NCI-H187 treated with DMSO at 0.1 percent for 48 hours (cell line): ENCODE data around the gene NIPA2.
"Not testable (repeated sequence)": the region's sequence is repeated elsewhere in the genome, so short reads cannot be mapped to it uniquely, and the experiment has no call there.

Experiments used
- DNase-seq: peaks from one replicate; lab custom pipeline; 2025; lab: John Stamatoyannopoulos, UW

Gene NIPA2

DNA sequence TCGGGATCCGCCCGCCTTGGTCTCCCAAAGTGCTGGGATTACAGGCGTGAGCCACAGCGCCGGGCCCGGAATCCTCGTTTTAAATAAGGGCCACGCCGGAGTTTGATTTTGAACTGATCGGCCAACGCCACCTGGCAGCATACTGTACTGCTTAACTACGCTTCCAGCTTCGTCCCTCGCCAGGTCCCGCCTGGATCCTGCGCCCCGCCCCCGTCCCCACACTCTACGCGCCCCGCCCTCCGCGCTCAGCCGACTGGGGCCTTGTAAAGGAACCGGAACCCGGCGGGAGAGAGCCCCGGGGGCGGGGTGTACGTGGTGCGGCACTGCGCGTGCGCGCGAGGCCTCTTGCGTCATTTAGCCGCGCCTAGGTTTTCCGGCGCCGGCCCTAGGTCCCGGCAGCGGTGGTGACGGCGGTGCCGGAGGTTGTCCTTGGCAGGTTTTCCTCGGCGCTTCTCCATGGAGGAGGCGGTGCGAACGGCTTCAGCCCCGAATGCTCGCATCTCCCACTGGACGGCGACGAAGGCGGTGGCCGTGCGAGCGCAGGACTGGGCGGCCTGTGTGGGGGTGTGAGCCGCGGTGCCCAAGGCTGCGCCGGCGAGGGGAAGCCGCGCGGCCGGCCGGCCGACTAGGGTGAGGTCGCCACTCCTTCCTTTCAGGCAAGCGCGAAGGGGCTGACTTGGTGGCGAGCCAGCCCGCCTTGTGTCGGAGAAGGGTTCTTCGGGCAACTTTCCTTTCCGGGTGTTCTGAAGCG lies at the start of gene NIPA2:
NIPA2 (plus strand) TSS at position 375 of the 751 bp plus-strand sequence. CDS start 13,066 bp downstream, outside the sequence.
- DNase-seq: peak; percentile 69

DNA sequence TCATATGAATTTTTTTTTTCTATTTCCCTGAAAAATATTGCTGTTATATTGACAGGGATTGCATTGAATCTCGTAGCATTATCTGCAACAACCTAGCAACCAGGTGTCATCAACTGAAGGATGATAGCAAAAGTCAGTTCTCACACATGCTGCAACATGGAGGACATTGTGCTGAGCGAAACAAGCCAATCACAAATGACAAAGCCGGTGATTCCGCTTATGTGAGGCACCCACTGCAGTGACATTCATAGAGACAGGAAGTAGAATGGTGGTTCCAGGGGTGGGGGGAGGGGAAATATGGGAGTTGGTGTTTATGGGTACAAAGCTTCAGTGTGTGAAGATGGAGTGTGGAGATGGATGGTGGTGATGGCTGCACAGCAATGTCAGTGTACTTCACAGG lies 44.4 kb upstream of the NIPA2 start:
- no peak for DNase-seq

DNA sequence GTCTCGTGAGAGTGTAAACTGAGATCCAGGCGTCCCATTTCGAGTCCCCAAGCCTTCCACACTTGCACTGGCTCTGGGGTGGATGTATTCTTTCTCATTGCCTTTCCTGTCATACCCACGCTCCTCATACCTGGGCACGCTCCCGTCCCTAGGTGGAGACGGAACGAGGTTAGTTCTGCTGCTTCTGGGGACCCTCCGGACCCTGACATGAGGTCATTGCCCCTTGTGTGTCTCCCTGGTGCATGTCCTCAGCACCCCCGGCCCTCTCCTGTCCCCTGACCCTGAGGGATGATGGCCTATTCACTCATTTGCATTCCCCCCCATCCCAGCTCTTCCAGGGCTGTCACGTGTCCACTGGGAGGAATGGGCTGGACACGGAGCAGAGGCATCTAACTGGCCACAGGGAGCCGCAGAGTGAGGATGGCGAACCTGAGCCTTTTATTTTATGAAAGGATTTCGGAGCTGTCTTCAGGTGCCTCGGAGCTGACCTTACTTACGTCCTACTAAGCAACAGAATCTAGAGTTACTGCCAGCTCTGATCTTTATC lies 43.8 kb upstream of the NIPA2 start:
- DNase-seq: no peak

DNA sequence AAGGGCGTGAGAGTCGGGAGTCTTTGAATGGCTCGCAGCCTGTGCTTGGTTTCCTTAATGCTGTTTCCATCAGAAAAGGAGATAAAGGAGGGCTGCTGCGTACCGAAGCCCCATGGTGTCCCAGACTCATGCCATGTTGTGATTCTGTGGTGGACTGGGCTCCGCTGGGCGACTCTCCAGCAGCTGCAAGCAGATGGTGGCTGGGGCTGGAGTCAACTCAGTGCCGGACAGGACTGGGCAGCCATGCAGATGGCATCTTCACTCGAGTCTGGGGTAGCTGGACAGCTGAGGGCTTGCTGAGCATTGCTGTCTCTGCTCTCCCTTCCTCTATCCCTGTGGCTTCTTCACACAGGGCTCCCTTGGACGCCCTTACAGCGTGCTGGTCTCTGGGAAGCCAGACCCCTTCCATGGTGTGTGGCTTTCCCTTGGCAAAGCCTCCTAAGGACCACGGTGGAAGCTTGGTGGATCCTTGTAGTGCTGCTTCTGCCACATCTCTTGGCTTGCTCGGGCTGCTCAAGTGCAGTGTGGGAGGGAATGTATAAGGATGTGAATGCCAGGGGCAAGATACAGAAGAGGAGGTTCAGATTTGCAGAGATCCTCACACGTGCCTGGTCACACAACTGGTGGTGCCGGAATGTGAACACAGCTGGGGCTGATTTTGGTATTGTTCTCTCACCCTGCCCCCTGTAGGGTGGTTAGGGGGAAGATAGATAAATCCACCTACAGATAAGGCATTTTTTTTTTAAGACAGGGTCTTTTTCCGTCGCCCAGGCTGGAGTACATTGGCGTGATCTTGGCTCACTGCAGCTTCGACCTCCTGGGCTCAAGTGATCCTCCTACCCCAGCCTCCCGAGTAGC lies 43.0 kb upstream of the NIPA2 start:
- DNase-seq: no peak

GRCh38 chr15:22796079-22796478 lies 42.4 kb upstream of the NIPA2 start:
- no peak for DNase-seq

- no peak for DNase-seq
Measured at GRCh38 chr15:22799902-22800301, 38.6 kb upstream of the NIPA2 start.

- not testable (repeated sequence) for DNase-seq
Measured at GRCh38 chr15:22803006-22803405, 35.5 kb upstream of the NIPA2 start.

DNA sequence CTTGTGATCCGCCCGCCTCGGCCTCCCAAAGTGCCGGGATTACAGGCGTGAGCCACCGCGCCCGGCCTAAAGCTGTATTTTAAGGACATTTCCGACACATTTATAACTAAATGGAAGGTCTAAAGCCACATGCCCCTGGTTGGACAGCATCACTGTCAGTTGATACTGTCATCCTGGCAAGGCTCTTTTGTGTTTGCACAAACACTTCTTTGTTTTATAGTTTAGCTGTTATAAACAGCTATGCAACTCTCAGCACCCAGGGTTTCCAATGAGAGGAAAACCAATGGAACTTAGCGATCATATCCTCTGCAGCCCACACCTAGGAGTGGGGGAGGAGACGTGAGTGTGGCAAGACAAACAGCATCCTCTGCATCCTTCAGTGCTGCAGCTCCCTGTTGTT lies 32.3 kb upstream of the NIPA2 start:
- no peak for DNase-seq

DNA sequence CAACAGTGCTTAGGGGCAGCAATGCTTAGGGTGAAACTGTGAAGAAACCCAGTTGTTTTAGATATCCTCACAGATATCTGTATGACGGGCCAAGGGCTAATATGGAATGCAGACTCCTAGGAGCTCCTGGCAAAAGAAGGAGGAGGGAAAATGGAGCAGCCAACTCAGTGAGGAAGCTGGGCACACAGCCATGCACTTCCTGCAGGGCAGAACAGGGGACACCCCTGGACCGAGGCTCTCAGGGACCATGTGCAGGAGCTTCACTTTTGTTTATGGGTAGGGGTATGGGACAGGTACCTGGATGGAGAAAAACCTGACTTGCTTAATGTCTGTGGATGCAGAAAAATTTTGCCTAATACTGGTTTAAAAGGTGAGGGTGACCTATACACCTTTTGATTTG lies 31.8 kb upstream of the NIPA2 start:
- no peak for DNase-seq

DNA sequence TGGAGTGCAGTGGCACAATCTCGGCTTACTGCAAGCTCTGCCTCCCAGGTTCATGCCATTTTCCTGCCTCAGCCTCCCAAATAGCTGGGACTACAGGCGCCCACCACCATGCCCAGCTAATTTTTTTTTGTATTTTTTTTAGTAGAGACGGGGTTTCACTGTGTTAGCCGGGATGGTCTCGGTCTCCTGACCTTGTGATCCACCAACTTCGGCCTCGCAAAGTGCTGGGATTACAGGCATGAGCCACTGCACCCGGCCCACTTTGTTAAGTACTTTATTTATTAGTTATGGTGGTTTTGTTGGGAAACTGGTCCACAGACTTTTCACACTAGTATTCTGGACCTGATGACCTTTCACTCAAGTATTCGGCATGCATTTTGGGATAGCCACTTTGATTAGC lies 30.6 kb upstream of the NIPA2 start:
- DNase-seq: not testable (repeated sequence)

- no peak for DNase-seq
Measured at GRCh38 chr15:22808240-22808639, 30.2 kb upstream of the NIPA2 start.

DNA sequence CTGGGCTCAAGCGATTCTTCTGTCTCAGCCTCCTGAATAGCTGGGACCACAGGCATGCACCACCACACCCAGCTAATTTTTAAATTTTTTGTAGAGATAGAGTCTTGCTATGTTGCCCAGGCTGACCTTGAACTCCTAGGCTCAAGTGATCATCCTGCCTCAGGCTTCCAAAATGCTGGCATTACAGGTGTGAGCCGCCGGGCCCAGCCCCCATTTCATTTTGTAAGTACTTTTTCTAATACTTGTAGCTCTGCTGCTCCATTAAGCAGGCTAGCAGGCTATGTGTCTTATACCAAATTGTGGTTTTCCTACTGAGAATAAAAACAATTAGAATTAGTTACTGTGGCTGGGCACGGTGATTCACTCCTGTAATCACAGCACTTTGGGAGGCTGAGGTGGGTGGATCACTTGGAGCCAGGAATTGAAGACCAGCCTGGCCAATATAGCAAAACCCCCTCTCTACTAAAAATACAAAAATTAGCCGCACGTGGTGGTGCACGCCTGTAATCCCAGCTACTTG lies 29.6 kb upstream of the NIPA2 start:
- no peak for DNase-seq

GRCh38 chr15:22810033-22810852 lies 28.2 kb upstream of the NIPA2 start:
- no peak for DNase-seq

DNA sequence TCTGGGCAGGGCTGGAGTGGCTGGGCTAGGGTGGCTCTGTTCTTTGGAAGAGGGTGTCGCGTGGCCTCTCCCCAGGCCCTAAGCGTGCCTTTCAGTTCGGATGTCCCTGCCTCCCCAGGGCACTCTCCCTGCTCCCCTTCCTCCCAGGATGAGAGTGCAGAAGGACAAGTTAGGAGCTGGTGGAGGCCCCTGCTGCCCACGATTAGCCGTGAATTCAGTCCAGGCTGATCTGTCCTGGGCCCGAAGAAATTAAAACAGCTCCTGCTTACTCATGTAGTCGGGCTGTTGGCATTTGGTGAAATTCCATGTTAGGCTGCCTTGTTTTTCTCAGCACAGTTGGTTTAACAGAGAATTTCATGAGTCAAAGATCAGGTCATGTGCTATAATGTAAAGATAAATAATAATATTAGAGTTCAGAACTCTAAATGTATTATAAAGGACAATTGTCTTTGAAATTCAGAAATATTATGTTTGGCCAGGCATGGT lies 27.6 kb upstream of the NIPA2 start:
- no peak for DNase-seq

DNA sequence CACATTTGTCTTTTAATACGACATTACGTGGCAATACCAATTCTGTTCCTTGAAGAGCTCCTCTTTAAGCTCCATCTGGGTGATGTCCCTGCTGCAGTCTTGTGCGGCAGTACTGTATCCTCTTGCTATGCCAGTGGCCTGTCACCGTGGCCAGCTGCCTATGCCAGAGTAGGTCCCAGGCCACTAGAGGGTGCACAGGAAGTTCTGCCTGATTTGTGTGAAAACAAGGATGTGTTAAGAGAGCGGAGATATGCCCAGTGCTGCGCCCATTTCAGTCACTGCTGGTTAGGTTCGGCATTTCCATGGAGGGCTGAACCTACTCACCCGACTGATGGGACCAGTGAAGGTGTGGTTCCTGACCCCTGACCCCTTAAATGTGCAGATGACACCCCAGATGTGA lies 26.8 kb upstream of the NIPA2 start:
- DNase-seq: no peak

DNA sequence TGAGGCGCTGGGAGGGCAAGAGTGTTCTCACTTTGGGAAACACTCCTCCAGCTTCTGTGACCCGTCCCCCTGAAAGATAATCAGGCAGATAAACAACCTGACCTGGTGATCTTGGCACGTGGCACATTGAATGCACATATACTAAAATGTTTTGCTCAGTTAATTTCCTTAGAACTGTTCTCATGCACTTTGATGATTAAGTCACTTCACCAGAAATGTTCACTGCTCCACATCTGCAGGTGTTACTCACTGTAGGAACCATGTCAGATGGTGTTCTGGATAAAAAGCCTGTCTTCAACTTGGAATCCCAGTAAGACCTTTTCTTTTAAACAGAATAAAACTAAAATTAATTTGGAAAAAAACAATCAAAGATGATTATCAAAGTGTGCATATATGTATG lies 24.6 kb upstream of the NIPA2 start:
- no peak for DNase-seq

- no peak for DNase-seq
Measured at GRCh38 chr15:22815766-22816165, 22.7 kb upstream of the NIPA2 start.

DNA sequence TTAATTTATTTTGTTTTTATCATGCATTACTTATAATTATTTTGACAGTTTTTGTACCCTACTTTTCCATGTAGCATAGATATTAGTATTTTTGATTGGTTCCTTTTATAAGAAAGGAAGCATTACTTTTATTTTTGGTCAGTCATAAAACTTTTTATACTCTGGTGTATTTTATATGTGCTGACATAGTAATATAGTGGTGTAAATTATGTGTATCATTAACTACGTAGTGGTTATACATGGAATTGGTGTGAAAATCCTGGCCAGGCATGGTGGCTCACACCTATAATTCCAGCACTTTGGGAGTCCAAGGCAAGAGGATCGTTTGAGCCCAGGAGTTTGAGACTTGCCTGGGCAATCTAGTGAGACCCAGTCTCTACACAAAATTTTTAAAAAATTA lies 18.8 kb upstream of the NIPA2 start:
- no peak for DNase-seq

GRCh38 chr15:22823495-22824128 lies 14.9 kb upstream of the NIPA2 start:
- no peak for DNase-seq

- no peak for DNase-seq
Measured at GRCh38 chr15:22827125-22827524, 11.3 kb upstream of the NIPA2 start.

- no peak for DNase-seq
Measured at GRCh38 chr15:22831473-22831872, 7.0 kb upstream of the NIPA2 start.
